HUDEP-2 (cell line): Measurements from ENCODE around the gene CFAP100.

Source experiments
- DNase-seq, 76 experiments: peaks; one replicate each; lab custom pipeline; 2025; ENCODE audit not compliant: unreplicated experiment in 76 of 76; lab: John Stamatoyannopoulos, UW

The CFAP100 gene

DNA sequence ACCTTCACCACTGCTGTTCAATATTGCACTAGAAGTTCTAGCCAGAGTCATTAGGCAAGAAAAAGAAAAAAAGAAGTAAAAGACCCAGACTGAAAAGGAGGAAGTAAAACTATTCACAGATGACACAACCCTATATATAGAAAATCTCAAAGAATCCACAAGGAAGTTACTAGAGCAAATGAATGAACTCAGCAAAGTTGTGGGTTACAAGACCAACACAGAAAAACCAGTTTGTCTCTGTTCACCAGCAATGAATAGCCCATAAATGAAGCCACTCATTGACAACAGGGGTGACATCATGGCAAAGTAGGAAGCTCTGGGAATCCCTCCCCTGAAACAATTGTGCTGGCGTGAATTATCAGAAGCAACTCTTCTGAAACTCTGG lies 4.6 kb downstream of the CFAP100 start:
- DNase-seq = no peak

DNA sequence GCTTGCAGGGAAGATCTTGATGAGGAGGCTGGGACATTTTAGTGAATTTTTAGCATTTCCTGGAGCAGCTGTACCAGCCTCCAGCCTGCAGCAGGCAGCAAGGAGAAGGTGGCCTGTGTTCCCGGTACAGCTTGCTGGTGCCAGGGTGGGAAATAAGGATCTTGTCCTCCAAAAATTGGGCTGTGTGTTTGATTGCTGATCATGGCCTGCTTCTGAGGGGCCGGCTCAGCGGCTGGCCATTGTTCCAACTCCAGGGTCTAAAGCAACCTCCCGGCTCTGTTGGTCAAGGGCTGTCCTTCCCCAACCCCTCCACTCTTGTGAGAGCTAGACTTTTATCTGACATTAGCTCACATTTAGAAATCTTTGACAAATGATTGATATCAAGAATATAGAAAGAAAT lies 5.0 kb downstream of the CFAP100 start:
- DNase-seq = no peak

DNA sequence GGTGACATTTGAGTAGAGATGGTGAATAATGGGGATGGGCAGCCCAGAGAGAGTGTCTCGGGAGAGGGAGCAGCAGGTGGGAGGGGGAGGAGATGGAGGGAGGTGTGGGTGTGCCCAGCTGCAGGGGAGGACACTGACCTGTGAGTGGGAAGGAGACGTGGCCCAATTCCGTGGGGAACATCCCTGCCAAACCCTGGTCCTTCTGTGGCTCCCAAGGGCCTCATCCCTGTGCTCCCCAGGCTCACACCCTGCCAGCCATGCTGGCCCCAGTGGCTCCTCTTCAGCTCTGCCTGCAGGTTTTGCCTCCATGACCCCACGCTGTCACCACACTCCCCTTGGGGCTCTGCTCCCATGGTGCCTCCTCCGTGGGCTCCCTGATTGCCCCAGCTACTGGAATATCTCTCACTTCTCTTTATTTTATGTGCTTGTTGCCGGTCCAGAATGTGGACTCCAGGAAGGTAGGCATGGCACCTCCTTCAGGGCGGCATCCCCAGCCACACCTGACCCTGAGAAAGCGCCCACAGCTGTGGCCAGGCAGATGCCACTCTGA lies 7.0 kb downstream of the CFAP100 start:
- DNase-seq = no peak

DNA sequence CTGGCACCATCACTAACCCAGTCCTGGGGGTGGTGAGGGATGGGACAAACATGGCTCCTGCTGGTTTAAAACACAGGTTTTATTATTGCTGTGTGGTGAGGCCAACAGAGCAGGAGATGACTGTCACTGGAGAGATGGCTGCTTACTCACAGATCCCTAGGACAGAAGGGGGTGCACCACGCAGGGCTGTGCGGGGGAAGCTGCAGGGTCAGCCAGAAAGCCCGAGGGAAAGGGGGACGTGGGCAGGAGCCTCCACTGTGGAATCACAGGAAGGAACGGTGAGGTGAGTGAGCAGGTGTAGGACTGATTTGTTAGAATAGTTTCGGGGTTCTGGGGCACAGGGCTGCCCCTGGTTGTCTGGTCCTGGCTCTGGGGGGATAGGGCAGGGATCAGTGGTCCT lies 7.5 kb downstream of the CFAP100 start:
- DNase-seq = no peak

DNA sequence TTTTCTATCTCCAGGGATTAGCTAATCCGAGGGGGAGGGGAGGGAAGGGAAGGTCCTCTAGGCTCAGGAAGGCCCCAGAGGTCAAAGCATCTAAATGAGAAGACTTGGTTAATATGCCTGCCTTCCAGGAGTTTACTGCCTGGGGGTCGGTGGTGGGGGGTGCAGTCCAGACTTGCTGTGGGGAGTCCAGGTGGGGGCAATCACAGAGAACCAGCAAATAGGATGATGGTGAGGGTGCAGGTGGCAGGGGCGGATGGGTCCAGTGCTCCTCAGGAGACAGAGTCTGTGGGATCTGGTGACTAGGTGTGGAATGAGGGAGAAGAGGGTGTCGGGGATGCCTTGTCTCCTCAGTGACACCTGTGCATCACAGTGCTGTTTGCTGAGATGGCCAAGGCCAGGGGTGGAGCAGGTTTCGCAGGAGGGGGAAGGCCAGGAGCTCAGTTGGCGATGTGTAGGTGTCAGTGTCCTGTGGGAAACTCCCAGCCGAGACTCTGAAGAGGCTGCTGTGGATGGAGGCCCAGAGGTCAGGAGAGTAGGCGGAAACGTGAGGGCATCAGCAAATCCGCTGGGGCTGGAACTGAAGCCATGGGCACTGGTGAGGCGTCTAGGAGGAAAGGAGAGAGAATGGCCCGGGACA lies 8.1 kb downstream of the CFAP100 start:
- no peak for DNase-seq

DNA sequence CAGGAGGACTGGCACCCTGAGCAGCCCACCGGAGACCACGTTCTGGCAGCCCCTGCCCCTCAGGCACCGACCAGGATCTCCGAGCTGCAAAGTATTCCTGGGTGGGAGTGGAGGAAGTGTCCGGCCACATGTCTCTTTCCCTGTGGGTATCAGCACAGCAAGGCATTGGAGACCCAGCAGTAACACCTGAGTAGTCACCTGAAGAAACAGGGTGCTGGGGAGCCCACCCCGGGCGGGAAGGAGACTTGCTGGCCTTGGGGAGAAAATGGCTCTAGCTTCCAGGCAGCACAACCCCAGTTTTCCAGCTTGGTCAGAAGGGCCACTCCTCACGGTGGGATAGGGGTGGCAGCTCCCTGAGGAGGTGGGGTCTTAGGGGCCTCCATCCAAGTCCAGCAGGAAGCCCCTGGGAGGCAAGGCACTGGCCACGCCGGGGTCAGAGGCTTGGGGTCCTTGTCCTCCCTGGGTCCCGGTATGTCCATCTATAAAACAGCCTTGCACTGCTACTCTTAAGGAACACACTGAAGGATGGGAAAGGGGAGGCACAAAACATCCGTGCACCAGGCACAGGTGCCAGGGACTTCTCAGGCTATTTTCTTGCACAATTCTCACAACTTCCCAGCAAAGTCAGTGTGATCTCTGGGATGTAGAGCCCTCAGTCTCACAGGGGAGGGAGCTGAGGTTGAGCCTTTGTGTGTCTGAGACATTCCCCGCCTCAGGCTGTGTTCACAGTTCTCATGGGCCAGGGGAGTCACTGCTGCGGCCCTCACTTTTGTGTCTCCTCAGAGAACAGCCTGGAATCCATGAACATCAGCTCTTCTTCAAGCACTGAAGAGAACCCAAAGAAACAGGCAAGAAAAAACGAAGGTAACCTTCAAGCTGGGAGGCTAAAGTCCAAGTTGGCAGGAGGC lies 11.9 kb downstream of the CFAP100 start:
- DNase-seq = no peak

DNA sequence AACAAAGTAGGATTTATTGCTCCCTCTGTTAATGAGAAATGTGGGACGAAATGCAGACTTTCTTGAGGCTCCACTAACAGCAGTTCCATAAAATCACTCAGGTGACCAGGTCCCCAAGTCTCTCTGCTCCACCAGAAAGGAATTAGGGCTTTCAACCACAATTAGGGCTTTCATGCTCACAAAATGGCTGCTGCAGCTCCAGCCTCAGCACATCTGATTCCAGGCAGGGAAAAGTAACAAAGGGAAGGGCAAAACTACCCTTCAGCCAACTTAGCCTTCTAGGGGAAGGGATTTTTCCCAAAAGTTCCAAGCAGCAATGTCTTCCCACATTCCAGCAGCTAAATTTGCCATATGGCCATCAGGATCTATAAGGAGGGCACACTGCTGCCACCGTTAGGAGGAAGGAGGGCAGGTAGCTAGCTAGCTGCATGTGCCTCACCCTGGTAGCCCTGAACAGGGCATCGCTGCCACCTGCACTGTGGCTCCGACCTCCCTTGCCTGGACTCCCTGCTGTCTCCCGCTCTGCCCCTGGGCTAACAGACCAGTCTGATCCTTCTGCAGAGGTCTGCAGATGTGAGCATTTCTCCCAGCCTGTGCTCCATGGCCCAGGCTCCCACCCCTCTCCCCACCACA lies 12.8 kb downstream of the CFAP100 start:
- no peak for DNase-seq

DNA sequence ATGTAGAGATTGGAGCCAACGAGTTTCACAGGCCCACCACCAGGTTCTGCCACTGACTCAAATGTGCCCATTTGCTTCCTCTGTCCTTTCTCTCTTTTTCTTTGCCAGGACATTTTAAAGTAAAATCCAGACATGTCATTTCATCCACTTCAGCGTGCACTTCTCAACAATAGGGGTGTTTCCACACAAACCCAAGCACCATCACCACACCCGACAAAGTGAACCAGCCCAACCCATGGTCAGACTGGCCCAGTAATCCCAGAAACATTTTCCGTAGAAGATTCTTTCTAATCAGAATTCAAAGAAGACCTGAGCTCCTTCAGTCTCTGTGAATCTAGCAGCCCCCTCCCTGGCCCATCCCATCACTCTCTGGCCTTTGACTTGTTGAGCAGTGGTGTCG lies 13.4 kb downstream of the CFAP100 start:
- DNase-seq = no peak

DNA sequence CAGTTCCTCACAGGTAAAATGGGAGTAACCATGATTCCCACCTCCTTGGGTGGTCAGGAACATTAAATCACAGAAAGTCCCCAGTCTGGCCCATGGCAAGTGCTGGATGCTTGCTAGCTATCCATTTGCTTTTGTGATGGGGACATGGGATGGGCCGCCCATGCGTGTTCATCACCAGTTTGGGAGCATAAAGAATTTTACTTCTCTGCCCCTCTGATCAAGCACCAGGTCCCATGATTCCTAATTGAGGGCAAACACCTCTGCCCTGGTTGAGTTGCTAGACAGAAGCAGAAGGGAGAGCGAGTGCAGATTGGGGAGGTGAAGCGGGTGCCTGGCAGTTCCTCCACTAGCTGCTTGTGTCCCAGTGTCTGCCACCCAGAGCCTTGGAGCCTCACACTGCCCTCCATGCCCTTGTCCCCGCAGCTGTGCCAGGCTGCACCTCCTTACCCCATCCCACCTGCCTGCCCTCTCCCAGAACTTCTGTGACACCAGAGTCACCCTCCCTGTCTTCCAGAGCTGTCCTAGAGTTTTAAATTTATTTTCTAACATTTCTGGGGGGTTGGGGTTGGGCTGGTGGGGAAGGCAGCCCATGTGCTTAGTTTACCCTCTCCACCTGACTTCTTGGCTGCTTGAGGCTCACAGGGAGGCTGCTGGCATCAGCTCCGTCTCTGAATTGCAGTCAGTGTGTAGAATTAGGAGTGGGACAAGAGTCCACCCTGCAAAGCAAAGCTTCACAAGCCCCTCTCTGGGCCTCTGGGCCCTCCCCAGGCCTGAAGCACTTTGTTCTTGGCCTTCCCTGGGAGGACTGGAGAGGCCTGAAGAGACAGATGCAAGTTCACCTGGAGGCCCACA lies 18.4 kb downstream of the CFAP100 start:
- DNase-seq = no peak

DNA sequence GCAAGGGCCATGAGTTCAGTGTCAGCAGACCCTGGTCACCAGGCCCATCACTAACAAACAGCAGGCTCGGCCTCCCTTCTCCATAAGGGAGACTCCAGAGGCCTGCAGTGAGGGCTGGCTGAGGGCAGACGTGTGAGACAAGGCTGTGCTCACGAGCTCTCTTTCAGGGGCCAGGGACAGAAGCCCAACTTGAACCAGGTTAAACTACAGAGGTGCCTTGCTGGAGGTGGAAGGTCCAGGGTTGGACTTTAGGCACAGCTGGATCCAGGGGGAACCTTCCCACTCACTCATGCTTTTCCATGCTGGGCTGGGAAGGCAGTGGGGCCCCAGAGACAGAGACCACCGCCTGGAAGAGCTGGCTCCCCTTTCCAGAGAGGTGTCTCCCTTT lies 19.0 kb downstream of the CFAP100 start:
- DNase-seq = no peak

DNA sequence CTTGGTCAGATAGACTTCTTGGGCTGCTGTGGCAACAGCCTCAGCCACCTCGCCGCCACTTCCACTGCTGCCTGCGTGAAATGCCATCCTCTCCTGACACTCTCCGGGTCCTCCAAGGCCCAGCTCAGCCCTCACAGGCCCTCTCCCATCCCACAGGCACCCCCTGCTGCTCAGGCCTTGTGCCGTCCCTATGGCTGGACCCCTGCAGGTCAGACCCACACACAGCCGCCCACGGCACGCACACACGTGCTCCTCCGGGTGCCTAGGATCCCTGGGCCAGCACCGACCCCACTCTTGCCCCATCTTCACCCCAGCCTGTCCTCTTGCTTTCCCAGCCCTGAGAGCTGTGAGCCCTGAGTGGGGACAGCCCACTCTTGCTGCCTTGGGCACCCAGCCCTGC lies 19.7 kb downstream of the CFAP100 start:
- no peak for DNase-seq

DNA sequence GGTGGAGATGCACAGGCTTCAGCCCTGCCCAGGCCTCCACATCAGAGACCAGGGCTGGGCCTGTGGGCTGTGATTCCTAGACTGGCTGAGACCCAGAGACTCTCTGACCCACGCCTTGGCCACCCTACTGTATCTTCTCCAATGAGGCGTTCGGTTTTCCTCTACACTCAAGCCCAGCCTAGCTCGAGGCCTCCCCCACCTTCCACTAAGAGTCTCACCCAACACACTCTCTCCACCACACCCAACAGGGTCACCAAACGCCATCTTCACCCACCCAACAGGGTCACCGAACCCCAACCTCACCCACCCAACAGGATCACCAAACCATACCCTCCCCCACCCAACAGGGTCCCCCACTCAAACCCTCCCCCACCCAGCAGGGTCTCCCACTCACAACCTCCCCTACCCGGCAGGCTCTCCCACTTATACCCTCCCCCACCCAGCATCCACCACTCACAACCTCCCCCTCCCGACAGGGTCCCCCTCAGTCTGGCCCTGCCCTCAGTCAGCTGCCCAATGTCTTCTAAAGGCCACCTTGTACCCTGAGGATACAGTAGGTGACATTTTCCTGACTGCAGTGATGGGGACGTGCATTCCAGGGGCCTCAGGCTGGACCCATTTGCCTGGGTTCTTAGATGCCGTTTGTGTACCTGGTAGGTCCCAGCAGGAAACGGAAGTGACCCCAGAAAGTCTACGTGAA lies 20.4 kb downstream of the CFAP100 start:
- no peak for DNase-seq

DNA sequence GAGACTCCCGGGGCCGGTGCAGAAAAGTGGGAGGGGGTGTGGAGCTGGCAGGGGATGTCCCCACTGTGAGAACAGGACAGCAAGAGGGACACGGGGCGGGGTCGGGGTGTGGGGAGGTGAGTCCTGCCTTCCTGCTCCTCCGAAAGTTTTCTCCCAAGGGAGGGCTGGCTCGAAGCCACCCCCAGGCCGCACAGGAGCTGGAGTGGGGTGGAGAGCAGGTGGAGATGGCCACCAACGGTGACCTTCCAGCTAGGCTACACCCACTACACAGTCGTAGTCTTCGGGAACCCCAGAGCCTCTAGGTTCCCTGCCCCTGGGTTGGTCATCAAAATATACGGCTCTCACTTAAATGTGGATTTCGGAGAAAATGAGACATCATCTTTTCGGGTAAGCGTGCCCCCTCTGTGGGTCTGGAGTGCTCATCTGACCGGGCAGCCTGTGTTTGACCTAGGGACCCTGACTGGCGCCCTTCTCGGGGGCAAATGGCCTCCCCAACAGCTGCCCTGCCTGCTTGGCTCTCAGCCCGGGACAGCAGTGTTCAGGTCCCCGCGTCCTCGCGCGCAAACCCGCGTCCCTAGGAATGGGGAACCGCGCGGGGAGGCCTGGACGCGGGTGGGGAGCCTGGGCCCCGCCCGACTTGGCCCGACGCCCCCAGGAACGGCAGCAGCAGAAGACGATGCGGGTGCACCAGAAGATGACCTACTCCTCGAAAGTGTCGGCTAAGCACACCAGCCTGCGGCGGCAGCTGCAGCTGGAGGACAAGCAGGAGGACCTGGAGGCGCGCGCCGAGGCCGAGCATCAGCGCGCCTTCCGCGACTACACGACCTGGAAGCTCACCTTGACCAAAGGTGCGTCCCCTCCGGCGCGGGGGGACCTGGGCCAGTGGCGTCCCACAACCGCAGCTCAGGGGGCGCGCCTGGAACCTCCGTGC lies 21.2 kb downstream of the CFAP100 start:
- DNase-seq = no peak

DNA sequence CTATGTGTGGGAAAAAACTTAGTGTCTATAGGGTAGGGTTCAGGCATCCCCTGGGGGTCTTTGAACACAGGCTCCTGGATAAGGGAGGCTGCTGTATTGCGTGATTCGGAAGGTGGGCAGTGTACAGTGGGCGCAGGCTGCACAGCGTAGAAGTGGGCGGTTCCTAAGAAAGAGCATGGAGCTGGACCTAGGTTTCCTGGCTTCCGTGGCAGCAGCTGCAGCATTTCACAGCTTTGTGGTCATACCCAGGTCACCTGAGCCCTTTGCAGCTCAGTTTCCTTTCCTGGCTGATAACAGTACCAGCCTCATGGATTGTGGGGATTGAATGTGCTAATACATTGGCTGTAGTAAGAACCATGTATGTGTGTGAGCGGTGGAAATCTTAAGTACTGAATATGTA lies 22.2 kb downstream of the CFAP100 start:
- no peak for DNase-seq

DNA sequence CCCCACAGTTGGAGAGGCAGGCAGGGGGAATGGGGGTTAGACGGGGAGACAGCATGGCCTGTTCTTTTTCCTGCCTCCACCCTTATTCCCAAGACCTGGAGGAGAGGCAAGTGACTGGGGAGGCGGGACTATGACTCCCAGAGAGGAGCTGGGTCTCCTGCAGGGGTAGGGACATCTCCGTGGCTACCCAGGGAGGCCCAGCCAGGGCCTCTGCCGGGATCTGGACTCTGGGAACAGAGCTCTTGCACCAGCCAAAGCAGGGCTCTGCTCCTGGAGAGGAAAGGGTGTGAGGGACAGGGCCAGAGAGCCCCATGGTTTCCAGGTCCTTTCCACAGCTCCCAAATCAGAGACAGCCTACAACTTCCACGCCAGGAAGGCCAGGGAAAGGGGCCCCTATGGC lies 22.8 kb downstream of the CFAP100 start:
- DNase-seq = no peak

DNA sequence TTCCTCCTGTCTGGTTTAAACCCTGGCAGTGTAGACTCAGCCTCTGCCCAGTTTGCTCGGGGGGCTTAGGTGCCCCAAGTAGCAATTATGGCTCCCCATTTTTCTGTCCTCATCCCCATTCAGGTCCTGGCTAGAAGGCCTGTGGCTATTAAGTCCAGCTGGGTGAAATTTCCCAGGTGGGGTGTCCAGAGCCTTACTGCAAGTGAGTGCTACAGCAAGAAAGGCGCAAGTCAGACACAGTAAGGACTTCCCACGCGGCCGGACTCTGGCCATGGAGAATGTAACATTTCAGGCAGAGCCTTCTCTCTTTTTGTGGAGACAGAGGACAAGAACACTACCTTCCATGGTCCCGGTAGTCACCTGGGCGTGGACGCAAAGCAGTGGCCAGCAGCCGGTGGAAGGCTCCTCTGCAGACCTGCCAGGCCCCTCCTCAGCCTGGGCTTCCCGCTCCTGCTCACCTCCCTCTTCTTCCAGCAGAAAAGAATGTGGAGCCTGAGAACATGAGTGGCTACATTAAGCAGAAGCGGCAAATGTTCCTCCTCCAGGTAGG lies 23.3 kb downstream of the CFAP100 start:
- no peak for DNase-seq

DNA sequence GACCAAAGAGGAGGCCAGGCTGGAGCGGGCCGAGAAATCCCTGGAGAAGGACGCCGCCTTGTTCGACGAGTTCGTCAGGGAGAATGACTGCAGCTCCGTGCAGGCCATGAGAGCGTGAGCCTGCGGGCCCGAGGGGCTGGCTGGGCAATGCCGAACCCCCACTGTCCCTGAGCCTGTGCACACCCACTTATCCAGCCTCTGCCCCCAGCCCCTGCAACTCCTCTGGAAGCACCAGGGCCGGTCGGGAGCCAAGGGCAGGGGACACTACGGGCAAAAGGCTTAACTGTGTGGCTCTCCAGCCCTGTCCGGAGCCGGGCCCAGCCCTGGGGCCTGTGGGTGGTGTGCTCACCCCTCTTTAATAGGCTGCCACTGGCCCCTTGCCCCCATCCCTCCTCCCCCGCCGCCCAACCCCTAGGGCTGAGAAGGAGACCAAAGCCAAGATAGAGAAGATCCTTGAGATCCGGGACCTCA lies 24.0 kb downstream of the CFAP100 start:
- DNase-seq = no peak

DNA sequence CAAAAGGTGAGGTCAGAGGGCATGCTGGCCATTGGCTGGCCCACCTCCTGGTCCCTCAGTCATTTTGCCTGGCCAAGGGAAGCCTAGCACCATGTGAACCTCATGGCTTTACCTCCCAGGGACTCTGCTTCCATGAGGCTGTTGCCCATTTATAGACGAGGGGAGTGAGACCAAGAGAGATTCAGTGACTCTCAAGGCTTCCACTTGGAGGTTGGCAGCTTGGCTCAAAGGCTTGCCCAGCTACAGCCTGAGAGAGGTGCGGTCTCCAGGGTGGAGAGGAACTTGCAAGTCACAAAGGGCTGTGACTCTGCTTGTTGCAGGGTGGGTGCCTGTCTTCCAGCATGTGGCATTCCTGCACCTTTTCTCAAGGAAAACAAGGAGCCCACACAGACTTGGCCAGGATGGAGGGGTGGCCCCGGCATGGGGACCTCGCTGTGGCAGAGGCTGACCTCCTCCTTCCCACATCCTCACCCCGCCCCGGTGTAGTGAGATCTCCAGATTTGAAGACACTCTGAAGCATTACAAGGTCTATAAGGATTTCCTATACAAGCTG lies 24.5 kb downstream of the CFAP100 start:
- DNase-seq = no peak
